Osteocyte (in vitro differentiated cells): ENCODE results near the gene ADAM17. TPM values are rescaled to one million over a fixed set of nuclear protein-coding genes. Genes with fewer than 3 reads are reported as not detected.

Experiments used
- DNase-seq: peaks from one replicate; pipeline ENCODE4 v3.0.0; 2021; ENCODE audit warnings: mixed read lengths; ENCODE audit not compliant: unreplicated experiment; ENCODE audit errors: extremely low spot score
- H3K27ac Mint-ChIP-seq: one replicate; pipeline ENCODE4 v1.8.0; 2021; ENCODE audit warnings: mild to moderate bottlenecking, mixed read lengths; ENCODE audit not compliant: unreplicated experiment
- H3K27me3 Mint-ChIP-seq: one replicate; pipeline ENCODE4 v1.8.0; 2021; ENCODE audit warnings: mixed read lengths; ENCODE audit not compliant: unreplicated experiment
- H3K36me3 Mint-ChIP-seq: one replicate; pipeline ENCODE4 v1.8.0; 2021; ENCODE audit warnings: mixed read lengths; ENCODE audit not compliant: unreplicated experiment
- H3K4me1 Mint-ChIP-seq: one replicate; pipeline ENCODE4 v1.8.0; 2021; ENCODE audit warnings: mixed read lengths; ENCODE audit not compliant: unreplicated experiment
- H3K4me3 Mint-ChIP-seq: one replicate; pipeline ENCODE4 v1.8.0; 2021; ENCODE audit warnings: mild to moderate bottlenecking, moderate library complexity, mixed read lengths; ENCODE audit not compliant: unreplicated experiment
- H3K9me3 Mint-ChIP-seq: one replicate; pipeline ENCODE4 v1.8.0; 2021; ENCODE audit warnings: mixed read lengths; ENCODE audit not compliant: unreplicated experiment
- total RNA-seq: library from RNA; stranded (reverse); gene quantifications from 2 replicates; pipeline ENCODE4 v1.2.1, GENCODE V29; 2021
- TF ChIP-seq, protein P1 (sequence below): fragments of 200-600 bp; sonication (generic); IDR thresholded peaks from 2 replicates; pipeline ENCODE4 v1.5.0; 2021; ENCODE audit warnings: antibody characterized with exemption, mild to moderate bottlenecking, moderate library complexity

The ADAM17 gene
- total RNA-seq, 1 donor from 2014 or later = 36.4 TPM

DNA sequence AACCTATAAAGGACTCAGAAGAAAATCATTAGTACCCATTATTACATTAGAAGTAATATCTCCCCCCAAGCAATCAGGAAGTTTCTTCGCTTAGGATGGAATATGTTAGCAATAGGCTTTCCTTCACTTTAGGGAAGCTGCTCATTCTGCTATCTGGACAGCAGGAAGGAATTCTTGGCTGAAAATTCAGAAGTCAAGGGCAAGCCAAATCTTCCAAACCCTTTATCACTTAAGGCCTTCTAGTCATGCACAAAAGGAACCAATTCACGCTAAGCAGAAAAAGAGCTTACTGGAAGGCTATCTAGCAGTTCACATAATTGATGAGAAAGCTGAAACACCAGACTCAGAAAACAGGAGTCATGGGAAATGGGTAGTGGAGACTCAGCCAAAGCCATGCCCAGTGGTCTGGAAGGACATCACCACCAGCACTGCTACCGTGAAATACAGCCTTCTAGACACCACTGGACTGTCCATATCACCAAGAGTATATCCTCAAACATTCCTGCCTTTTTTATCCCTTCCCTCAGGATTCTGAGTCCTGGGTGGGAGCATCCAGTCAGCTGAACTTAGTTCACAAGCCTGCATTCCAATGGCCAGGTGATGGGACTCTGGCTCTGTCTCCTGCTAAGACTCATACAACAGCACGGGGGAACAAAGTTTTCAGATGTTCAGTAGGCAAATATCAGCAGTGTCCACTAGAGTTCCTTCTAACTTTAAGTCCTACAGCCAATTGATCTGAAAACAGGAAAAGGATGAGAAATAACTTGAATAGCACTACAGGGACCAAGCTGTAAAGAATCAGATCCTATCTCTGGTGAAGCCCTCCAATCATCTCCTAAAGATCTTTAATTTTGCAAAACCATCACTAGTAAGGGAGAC lies 14.8 kb upstream of the ADAM17 start:
- Mint-ChIP-seq H3K4me1 (peaks cover 10% of the 10 kb centered on the region), H3K27ac (no peak overlapping the region), H3K36me3 (no peaks in the 10 kb centered on the region), H3K9me3 (no peaks in the 10 kb centered on the region), H3K27me3 (no peaks in the 10 kb centered on the region), H3K4me3 (no peak overlapping the region)
- TF ChIP-seq, protein P1, sequence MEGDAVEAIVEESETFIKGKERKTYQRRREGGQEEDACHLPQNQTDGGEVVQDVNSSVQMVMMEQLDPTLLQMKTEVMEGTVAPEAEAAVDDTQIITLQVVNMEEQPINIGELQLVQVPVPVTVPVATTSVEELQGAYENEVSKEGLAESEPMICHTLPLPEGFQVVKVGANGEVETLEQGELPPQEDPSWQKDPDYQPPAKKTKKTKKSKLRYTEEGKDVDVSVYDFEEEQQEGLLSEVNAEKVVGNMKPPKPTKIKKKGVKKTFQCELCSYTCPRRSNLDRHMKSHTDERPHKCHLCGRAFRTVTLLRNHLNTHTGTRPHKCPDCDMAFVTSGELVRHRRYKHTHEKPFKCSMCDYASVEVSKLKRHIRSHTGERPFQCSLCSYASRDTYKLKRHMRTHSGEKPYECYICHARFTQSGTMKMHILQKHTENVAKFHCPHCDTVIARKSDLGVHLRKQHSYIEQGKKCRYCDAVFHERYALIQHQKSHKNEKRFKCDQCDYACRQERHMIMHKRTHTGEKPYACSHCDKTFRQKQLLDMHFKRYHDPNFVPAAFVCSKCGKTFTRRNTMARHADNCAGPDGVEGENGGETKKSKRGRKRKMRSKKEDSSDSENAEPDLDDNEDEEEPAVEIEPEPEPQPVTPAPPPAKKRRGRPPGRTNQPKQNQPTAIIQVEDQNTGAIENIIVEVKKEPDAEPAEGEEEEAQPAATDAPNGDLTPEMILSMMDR = peak; percentile 25
- no peak for DNase-seq

GRCh38 chr2:9565436-9566153 lies 10.0 kb upstream of the ADAM17 start:
- Mint-ChIP-seq H3K27ac (peak overlapping the region; percentile 93), H3K36me3 (no peaks in the 10 kb centered on the region), H3K9me3 (no peaks in the 10 kb centered on the region), H3K4me3 (peak overlapping the region; percentile 15), H3K4me1 (peaks cover 13% of the 10 kb centered on the region), H3K27me3 (no peaks in the 10 kb centered on the region)
- DNase-seq = peak; percentile 87
- TF ChIP-seq, protein P1 = no peak

DNA sequence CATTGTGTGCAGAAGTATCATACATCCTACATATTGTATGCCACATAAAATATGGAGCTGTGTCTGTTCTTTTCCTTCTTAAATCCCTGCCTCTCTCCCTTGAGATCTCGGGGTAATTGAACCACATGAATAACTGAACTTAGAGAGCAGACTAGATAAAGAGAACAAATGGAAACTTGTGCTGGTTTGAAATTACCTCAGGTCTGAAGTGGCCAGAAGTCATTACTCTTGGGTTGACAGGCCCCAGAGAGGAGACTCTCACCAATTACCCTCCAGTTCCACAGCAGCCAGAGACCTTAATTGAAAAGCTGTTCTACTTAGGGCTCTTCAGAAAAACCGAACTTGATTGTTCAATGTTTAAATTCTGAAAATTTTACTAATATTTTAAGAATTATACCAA lies 5.0 kb upstream of the ADAM17 start:
- DNase-seq = no peak
- Mint-ChIP-seq H3K4me3 (no peak overlapping the region), H3K27ac (peak overlapping the region; percentile 54), H3K9me3 (no peaks in the 10 kb centered on the region), H3K4me1 (peaks cover 40% of the 10 kb centered on the region), H3K27me3 (no peaks in the 10 kb centered on the region), H3K36me3 (peaks cover 4% of the 10 kb centered on the region)
- TF ChIP-seq, protein P1 = no peak

DNA sequence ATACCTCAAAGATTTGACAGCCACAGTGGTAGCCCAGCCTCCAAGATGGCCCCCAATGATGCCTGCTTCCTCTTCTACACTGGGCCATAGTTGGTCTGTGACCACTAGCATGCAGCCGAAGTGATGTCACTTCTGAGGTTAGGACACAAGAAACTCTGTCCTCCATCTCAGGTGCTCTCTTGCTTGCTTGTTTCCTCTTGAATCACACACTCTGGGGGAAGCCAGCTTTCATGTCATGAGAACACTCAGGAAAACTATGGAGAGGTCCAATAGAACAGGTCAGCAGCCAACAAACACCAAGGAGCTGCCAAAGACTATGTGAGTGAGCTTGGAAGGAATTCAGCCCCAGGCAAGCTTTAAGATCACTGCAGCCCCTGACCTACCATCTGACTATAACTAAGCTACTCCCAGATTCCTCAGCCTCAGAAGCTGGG lies 3.3 kb upstream of the ADAM17 start:
- Mint-ChIP-seq H3K27ac (peak overlapping the region; percentile 98), H3K27me3 (no peaks in the 10 kb centered on the region), H3K9me3 (no peaks in the 10 kb centered on the region), H3K4me1 (peaks cover 43% of the 10 kb centered on the region), H3K4me3 (peak overlapping the region; percentile 52), H3K36me3 (peaks cover 4% of the 10 kb centered on the region)
- DNase-seq = no peak
- TF ChIP-seq, protein P1 = no peak
